ENCODE results near the gene MCRIP1. TPM values are rescaled to one million over a fixed set of nuclear protein-coding genes. Genes with fewer than 3 reads are reported as not detected.

MCRIP1 gene
- total and polyA plus RNA-seq, 2 of the 8 experiments (the other 6 are each of a cell fraction or from before 2014, with no cell fraction given) = 103 to 151 TPM

DNA sequence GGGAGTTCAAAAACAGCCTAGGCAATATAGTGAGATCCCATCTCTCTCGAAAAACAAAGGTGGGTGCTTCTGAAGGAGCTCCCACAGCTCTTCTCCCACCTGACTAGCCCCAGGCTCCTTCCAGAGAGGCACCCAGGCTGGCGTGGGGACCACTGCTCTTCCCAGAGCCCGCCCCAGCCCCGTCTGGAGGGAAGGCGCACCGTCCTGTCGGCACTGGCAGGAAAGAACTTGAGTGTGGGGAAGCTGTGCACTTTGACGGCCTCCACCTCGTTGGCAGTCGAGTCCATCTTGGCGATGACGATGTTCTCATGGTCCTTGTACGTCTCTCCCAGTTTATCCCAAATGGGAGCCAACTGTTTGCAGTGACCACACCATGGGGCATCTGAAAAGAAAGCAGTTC, 12.3 kb upstream of the MCRIP1 start (continued):
- TF ChIP-seq, protein P1, sequence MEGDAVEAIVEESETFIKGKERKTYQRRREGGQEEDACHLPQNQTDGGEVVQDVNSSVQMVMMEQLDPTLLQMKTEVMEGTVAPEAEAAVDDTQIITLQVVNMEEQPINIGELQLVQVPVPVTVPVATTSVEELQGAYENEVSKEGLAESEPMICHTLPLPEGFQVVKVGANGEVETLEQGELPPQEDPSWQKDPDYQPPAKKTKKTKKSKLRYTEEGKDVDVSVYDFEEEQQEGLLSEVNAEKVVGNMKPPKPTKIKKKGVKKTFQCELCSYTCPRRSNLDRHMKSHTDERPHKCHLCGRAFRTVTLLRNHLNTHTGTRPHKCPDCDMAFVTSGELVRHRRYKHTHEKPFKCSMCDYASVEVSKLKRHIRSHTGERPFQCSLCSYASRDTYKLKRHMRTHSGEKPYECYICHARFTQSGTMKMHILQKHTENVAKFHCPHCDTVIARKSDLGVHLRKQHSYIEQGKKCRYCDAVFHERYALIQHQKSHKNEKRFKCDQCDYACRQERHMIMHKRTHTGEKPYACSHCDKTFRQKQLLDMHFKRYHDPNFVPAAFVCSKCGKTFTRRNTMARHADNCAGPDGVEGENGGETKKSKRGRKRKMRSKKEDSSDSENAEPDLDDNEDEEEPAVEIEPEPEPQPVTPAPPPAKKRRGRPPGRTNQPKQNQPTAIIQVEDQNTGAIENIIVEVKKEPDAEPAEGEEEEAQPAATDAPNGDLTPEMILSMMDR (IDR thresholded peaks at IDR 0.05; ENCODE audit: control extremely low read depth in 1 of 3, insufficient read depth in 1 of 3, low read depth in 1 of 3, low read length in 3 of 3) = no peak
- TF ChIP-seq POLR2A (IDR thresholded peaks at IDR 0.05; ENCODE audit: control extremely low read depth in 1 of 2, low read depth in 2 of 2, low read length in 2 of 2) (no peak), MAFK (IDR thresholded peaks at IDR 0.05; ENCODE audit: low read depth, low read length) (no peak), RFX5 (IDR thresholded peaks at IDR 0.05; ENCODE audit: borderline replicate concordance, low read depth, low read length) (no peak), TEAD4 (IDR thresholded peaks at IDR 0.05; ENCODE audit: low read depth, low read length) (no peak), KDM5A (IDR thresholded peaks at IDR 0.05; ENCODE audit: low read length) (no peak), POU5F1 (IDR thresholded peaks at IDR 0.05; ENCODE audit: low read depth, low read length) (no peak)
- TF ChIP-seq, protein P2, sequence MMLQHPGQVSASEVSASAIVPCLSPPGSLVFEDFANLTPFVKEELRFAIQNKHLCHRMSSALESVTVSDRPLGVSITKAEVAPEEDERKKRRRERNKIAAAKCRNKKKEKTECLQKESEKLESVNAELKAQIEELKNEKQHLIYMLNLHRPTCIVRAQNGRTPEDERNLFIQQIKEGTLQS (IDR thresholded peaks at IDR 0.05; ENCODE audit: insufficient read depth, low read depth, low read length) = no peak
- TF ChIP-seq, protein P3, sequence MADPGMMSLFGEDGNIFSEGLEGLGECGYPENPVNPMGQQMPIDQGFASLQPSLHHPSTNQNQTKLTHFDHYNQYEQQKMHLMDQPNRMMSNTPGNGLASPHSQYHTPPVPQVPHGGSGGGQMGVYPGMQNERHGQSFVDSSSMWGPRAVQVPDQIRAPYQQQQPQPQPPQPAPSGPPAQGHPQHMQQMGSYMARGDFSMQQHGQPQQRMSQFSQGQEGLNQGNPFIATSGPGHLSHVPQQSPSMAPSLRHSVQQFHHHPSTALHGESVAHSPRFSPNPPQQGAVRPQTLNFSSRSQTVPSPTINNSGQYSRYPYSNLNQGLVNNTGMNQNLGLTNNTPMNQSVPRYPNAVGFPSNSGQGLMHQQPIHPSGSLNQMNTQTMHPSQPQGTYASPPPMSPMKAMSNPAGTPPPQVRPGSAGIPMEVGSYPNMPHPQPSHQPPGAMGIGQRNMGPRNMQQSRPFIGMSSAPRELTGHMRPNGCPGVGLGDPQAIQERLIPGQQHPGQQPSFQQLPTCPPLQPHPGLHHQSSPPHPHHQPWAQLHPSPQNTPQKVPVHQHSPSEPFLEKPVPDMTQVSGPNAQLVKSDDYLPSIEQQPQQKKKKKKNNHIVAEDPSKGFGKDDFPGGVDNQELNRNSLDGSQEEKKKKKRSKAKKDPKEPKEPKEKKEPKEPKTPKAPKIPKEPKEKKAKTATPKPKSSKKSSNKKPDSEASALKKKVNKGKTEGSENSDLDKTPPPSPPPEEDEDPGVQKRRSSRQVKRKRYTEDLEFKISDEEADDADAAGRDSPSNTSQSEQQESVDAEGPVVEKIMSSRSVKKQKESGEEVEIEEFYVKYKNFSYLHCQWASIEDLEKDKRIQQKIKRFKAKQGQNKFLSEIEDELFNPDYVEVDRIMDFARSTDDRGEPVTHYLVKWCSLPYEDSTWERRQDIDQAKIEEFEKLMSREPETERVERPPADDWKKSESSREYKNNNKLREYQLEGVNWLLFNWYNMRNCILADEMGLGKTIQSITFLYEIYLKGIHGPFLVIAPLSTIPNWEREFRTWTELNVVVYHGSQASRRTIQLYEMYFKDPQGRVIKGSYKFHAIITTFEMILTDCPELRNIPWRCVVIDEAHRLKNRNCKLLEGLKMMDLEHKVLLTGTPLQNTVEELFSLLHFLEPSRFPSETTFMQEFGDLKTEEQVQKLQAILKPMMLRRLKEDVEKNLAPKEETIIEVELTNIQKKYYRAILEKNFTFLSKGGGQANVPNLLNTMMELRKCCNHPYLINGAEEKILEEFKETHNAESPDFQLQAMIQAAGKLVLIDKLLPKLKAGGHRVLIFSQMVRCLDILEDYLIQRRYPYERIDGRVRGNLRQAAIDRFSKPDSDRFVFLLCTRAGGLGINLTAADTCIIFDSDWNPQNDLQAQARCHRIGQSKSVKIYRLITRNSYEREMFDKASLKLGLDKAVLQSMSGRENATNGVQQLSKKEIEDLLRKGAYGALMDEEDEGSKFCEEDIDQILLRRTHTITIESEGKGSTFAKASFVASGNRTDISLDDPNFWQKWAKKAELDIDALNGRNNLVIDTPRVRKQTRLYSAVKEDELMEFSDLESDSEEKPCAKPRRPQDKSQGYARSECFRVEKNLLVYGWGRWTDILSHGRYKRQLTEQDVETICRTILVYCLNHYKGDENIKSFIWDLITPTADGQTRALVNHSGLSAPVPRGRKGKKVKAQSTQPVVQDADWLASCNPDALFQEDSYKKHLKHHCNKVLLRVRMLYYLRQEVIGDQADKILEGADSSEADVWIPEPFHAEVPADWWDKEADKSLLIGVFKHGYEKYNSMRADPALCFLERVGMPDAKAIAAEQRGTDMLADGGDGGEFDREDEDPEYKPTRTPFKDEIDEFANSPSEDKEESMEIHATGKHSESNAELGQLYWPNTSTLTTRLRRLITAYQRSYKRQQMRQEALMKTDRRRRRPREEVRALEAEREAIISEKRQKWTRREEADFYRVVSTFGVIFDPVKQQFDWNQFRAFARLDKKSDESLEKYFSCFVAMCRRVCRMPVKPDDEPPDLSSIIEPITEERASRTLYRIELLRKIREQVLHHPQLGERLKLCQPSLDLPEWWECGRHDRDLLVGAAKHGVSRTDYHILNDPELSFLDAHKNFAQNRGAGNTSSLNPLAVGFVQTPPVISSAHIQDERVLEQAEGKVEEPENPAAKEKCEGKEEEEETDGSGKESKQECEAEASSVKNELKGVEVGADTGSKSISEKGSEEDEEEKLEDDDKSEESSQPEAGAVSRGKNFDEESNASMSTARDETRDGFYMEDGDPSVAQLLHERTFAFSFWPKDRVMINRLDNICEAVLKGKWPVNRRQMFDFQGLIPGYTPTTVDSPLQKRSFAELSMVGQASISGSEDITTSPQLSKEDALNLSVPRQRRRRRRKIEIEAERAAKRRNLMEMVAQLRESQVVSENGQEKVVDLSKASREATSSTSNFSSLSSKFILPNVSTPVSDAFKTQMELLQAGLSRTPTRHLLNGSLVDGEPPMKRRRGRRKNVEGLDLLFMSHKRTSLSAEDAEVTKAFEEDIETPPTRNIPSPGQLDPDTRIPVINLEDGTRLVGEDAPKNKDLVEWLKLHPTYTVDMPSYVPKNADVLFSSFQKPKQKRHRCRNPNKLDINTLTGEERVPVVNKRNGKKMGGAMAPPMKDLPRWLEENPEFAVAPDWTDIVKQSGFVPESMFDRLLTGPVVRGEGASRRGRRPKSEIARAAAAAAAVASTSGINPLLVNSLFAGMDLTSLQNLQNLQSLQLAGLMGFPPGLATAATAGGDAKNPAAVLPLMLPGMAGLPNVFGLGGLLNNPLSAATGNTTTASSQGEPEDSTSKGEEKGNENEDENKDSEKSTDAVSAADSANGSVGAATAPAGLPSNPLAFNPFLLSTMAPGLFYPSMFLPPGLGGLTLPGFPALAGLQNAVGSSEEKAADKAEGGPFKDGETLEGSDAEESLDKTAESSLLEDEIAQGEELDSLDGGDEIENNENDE (IDR thresholded peaks at IDR 0.05; ENCODE audit: insufficient replicate concordance, low read length) = no peak

Data from H1 (cell line).